Hematopoietic multipotent progenitor cell treated with erythropoietin and hydrocortisone succinate and interleukin-3 and kit ligand, for 4 days (in vitro differentiated cells): ENCODE measurements around the gene REL.
"Not testable (repeated sequence)": the region's sequence is repeated elsewhere in the genome, so short reads cannot be mapped to it uniquely, and the experiment has no call there.

Experiments
- DNase-seq: peaks from one replicate; pipeline ENCODE4 v3.0.0-alpha.2; 2015

Gene REL

GRCh38 chr2:60926741-60927552, 45.6 kb downstream of the REL start:
- peak; percentile 80 for DNase-seq

GRCh38 chr2:60932061-60932460, 50.7 kb downstream of the REL start:
- DNase-seq, result not testable (repeated sequence)

GRCh38 chr2:60932954-60933353, 51.6 kb downstream of the REL start:
- no peak for DNase-seq

GRCh38 chr2:60934165-60934722, 52.9 kb downstream of the REL start:
- no peak for DNase-seq

- DNase-seq, result no peak
Observed at GRCh38 chr2:60936757-60937156, 55.4 kb downstream of the REL start.

- DNase-seq, result no peak
Observed at GRCh38 chr2:60938301-60938700, 56.9 kb downstream of the REL start.

- DNase-seq, result no peak
Observed at GRCh38 chr2:60939622-60940021, 58.2 kb downstream of the REL start.

- no peak for DNase-seq
Observed at GRCh38 chr2:60945341-60945740, 64.0 kb downstream of the REL start.

- DNase-seq, result no peak
Observed at GRCh38 chr2:60947056-60947455, 65.7 kb downstream of the REL start.

GRCh38 chr2:60948161-60948560, 66.8 kb downstream of the REL start:
- DNase-seq, result no peak

GRCh38 chr2:60948926-60949579, 67.7 kb downstream of the REL start:
- peak; percentile 78 for DNase-seq

GRCh38 chr2:60954139-60954538, 72.8 kb downstream of the REL start:
- DNase-seq, result no peak

- no peak for DNase-seq
Observed at GRCh38 chr2:60957224-60957623, 75.8 kb downstream of the REL start.

- no peak for DNase-seq
Observed at GRCh38 chr2:60957643-60958042, 76.3 kb downstream of the REL start.

GRCh38 chr2:60958361-60958760, 77.0 kb downstream of the REL start:
- no peak for DNase-seq

- no peak for DNase-seq
Observed at GRCh38 chr2:60958800-60959199, 77.4 kb downstream of the REL start.

GRCh38 chr2:60959501-60959900, 78.1 kb downstream of the REL start:
- DNase-seq, result no peak

- no peak for DNase-seq
Observed at GRCh38 chr2:60960706-60961105, 79.3 kb downstream of the REL start.

- peak; percentile 54 for DNase-seq
Observed at GRCh38 chr2:60961457-60961856, 80.1 kb downstream of the REL start.

- DNase-seq, result peak; percentile 53
Observed at GRCh38 chr2:60962528-60962927, 81.2 kb downstream of the REL start.

- DNase-seq, result peak; percentile 9
Observed at GRCh38 chr2:60963190-60963589, 81.8 kb downstream of the REL start.

GRCh38 chr2:60964651-60965498, 83.5 kb downstream of the REL start:
- peak; percentile 41 for DNase-seq

- no peak for DNase-seq
Observed at GRCh38 chr2:60965499-60965785, 84.1 kb downstream of the REL start.
